Body of pancreas (tissue), 4 donors: ENCODE data around the gene KAT6B.

ENCODE experiments used
- POLR2A ChIP-seq, 3 donors: fragments of 450-650 bp; IDR thresholded peaks; one replicate each; pipeline ENCODE4 v1.6.1; 2016; ENCODE audit warnings: antibody characterized with exemption in 3 of 3, mild to moderate bottlenecking in 2 of 3
- TF ChIP-seq, protein P1 (sequence below), 7 experiments: fragments of 450-650 bp in 4 of 7; fragments of 200-600 bp in 3 of 7; sonication (generic) in 3 of 7; IDR thresholded peaks; one replicate each; pipeline ENCODE4 v1.5.1; 2016 to 2019; ENCODE audit warnings: antibody characterized with exemption in 7 of 7

DNA sequence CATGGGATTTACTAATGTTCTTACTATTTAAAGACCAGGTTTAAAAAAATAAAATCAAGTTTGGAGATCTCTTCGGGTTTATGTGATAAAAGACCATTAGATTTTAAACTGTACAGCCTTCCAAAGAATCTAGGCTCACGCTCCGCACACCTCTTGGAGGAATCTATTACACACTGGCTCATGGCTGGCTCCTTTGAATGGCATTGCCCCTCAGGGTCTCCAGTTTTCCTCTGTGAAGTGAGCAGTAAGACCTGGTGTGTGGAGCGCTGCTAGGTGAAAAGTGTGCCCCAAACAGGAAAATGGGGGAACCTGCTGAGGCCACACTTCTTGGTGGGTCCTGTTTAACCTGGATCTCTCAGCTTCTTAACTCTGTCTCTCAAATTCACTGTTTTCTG lies 142.3 kb downstream of the KAT6B start:
- TF ChIP-seq, protein P1, sequence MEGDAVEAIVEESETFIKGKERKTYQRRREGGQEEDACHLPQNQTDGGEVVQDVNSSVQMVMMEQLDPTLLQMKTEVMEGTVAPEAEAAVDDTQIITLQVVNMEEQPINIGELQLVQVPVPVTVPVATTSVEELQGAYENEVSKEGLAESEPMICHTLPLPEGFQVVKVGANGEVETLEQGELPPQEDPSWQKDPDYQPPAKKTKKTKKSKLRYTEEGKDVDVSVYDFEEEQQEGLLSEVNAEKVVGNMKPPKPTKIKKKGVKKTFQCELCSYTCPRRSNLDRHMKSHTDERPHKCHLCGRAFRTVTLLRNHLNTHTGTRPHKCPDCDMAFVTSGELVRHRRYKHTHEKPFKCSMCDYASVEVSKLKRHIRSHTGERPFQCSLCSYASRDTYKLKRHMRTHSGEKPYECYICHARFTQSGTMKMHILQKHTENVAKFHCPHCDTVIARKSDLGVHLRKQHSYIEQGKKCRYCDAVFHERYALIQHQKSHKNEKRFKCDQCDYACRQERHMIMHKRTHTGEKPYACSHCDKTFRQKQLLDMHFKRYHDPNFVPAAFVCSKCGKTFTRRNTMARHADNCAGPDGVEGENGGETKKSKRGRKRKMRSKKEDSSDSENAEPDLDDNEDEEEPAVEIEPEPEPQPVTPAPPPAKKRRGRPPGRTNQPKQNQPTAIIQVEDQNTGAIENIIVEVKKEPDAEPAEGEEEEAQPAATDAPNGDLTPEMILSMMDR (IDR thresholded peaks at IDR 0.05) = no peak
- TF ChIP-seq POLR2A (IDR thresholded peaks at IDR 0.05) = no peak
